ENCODE data around the gene PPFIA1.

- TF ChIP-seq CTCF (IDR thresholded peaks at IDR 0.05) (no peak), SIN3A (IDR thresholded peaks at IDR 0.05; ENCODE audit: borderline replicate concordance, low read depth, low read length) (no peak), YY1 (IDR thresholded peaks at IDR 0.05; ENCODE audit: low read depth) (no peak), SMC3 (IDR thresholded peaks at IDR 0.05; ENCODE audit: low read depth, low read length) (no peak), RXRA (IDR thresholded peaks at IDR 0.05; ENCODE audit: borderline replicate concordance, low read depth) (no peak), EZH2phosphoT487 (IDR thresholded peaks at IDR 0.05; ENCODE audit: borderline replicate concordance, low read depth) (no peak), REST (IDR thresholded peaks at IDR 0.05; ENCODE audit: low read depth, low read length) (no peak), TEAD4 (IDR thresholded peaks at IDR 0.05; ENCODE audit: borderline replicate concordance, insufficient read depth) (no peak)
Measured at GRCh38 chr11:70325824-70326223, 55.3 kb downstream of the PPFIA1 start.
